GM12872 (cell line): ENCODE data around the gene ZNF484.

ENCODE experiments used
- TF ChIP-seq, protein P1 (sequence below): IDR thresholded peaks from 3 replicates; pipeline ENCODE4 v1.5.1; 2011; ENCODE audit warnings: low read depth, mild to moderate bottlenecking, low read length, moderate library complexity; ENCODE audit not compliant: insufficient read depth

ZNF484 gene

DNA sequence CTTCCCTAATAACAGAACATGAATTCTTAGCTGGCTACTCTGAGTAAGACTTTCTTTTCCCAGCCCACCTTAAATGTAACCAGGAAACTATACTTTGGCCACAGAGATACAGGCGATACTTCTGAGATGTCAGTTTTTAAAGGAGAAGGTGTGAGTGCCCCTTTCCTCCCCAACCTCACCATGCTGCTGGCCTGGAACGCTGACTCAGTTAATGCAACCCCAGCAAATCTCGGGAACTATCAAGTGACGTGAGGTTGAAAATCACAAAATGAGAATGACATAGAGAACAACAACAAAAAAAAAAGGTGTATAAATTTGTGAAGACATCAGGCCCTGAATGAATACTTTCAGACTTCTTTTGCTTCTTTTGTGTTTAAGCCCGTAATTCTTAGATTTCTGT lies 13.7 kb downstream of the ZNF484 start:
- TF ChIP-seq, protein P1, sequence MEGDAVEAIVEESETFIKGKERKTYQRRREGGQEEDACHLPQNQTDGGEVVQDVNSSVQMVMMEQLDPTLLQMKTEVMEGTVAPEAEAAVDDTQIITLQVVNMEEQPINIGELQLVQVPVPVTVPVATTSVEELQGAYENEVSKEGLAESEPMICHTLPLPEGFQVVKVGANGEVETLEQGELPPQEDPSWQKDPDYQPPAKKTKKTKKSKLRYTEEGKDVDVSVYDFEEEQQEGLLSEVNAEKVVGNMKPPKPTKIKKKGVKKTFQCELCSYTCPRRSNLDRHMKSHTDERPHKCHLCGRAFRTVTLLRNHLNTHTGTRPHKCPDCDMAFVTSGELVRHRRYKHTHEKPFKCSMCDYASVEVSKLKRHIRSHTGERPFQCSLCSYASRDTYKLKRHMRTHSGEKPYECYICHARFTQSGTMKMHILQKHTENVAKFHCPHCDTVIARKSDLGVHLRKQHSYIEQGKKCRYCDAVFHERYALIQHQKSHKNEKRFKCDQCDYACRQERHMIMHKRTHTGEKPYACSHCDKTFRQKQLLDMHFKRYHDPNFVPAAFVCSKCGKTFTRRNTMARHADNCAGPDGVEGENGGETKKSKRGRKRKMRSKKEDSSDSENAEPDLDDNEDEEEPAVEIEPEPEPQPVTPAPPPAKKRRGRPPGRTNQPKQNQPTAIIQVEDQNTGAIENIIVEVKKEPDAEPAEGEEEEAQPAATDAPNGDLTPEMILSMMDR = no peak

DNA sequence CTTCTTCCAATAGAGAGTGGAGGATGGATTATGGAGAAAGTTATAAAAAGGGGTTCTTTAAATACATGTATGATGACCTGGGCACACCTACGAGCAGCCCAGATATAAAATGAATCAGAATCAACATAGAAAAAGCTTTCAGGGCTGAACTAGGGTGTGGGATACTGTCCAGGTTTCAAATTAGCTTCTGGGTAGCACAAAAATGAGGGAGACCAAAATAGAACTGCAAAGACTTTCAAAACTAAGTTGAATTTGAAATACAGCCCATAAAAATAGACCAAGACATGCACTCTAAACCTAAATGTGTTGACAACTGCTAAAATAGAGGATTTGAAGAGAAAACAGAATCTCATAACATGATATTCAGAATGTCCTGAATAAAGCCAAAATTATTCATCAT lies 17.0 kb downstream of the ZNF484 start:
- TF ChIP-seq, protein P1 = no peak

DNA sequence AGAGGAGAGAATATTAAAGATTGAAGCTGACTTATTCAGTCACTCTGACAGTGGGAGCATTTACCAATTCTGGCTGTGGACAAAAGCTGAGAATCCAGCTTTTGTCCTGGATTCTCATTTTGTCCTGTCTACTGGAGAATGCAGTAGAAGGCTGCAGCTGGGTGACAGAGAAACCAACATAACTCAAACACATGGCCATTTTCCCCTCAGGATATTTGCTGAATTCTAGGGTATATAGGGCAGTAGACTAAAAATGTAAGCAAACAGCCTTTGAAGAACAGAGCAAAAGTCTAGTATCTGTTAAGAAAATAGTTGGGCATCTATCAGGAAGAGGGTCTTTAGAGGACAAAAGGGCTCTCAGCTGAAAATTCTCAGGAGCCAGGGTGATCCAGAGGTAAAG lies 20.6 kb downstream of the ZNF484 start:
- TF ChIP-seq, protein P1 = no peak

DNA sequence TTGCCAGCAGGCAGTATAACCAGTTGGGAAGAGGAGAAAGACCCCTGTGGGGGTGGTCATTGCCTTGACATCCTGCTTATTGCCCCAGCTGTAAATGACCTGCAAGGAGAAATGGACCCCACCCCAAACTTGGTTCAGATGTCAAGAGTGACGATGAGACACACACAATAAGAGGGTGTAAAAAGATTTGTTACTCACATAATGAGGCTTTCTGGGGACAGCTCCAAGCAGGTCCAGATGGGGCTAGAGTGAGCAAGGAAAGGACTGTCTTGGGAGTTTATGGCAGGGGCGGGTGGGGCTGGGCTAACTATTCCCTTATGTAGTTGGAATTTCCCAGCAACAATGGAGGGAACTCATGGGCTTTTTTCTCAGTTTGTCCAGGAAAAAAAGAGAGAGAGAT lies 24.1 kb downstream of the ZNF484 start:
- TF ChIP-seq, protein P1 = no peak

DNA sequence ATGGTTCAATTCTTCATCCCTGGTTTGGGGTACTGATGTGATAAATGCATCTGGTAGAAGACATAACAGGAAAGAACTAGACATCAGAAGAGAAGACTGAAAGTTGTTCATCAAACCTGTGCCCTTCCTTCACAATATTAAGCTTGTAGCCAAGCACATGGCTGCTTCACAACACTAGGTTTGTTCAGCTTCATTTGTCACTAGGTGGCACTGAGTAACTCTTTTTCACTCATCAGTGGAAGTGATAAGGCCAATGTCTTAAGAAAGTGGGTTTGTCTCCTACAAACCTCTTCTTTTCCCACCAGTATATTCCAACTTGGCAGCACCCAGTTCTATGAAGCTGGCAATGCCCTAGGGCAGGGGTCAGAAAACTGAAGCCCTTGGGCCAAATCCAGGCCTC lies 26.9 kb downstream of the ZNF484 start:
- TF ChIP-seq, protein P1 = no peak

DNA sequence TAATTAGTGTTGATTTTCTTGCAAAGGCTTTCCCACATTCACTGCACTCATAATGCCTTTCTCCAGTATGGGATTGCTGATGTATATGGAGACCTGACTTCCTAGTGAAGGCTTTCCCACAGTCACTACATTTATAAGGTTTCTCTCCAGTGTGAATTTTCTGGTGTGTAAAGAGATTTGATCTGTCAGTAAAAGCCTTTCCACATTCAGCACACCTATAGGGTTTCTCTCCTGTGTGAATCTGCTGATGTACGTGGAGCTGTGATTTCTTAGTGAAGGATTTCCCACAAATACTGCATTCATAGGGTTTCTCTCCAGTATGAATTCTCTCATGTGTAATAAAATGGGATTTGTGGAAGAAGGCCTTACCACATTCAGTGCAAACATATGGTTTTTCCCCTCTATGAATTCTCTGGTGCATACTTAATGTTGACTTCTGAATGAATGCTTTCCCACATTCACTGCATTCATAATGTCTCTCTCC lies 31.1 kb downstream of the ZNF484 start:
- TF ChIP-seq, protein P1 = no peak

DNA sequence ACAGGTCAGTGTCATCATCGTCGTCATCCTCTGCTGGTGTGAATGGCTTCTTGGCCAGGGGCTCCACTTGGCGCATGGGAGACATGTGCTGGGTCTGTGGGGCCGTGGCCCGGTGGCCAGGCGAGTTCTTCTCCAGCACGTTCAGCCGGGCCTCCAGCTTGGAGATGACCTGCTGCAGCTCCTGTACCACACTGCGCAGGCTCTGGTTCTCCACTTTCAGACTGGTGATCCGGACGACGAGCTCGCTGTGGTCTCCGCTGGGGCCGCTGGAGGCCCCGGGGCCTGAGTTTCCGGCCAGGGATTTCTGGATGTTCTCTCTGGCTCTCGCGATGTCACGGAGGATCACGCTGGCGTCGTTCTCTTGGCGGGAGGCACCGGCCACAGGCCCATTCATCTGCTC lies 40.6 kb downstream of the ZNF484 start:
- TF ChIP-seq, protein P1 = no peak

DNA sequence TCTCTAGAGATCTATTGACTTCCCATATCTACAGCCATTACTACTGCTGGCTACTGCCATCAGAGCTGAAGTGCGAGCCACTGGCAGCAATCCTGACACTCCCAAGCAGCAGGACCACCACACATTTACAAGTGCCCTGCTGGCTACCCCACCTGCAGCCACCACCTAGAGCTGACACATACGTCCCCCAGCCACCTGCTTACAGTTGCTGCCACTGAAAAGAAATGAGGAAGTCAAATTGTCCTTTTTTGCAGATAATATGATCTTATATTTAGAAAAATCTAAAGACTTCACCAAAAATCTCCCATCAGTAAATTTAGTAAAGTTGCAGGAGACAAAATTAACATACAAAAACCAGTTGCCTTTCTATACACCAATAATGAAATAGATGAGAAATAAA lies 48.4 kb downstream of the ZNF484 start:
- TF ChIP-seq, protein P1 = no peak
